DMS 273 (cell line): ENCODE measurements around the gene CYP1A1.

Experiments used
- DNase-seq: peaks from one replicate; lab custom pipeline; 2025; ENCODE audit not compliant: unreplicated experiment; lab: John Stamatoyannopoulos, UW

CYP1A1 gene

GRCh38 chr15:74695597-74696397, 29.5 kb downstream of the CYP1A1 start, which contains the start of gene EDC3:
TSS of gene EDC3 (minus strand) at chr15:74696024. CDS start at chr15:74675124, 20,900 bp downstream.
- peak; percentile 92 for DNase-seq

DNA sequence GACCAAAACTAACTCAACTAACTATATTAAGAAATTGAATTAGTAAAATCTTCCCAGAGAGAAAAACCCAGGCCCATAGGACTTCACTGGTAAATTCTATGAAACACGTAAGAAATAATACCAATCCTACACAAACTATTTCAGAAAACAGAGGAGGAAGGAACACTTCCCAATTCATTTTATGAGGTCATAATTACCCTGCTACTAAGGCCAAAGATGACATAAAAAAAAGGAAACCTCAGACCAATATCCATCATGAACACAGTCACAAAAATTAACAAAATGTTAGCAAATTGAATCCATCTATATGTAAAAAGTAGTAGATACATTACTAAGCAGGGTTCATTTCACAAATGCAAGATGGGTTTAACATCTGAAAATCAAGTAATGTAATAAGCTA, 33.0 kb downstream of the CYP1A1 start:
- DNase-seq = no peak

GRCh38 chr15:74683758-74684157, 41.6 kb downstream of the CYP1A1 start:
- DNase-seq = no peak

DNA sequence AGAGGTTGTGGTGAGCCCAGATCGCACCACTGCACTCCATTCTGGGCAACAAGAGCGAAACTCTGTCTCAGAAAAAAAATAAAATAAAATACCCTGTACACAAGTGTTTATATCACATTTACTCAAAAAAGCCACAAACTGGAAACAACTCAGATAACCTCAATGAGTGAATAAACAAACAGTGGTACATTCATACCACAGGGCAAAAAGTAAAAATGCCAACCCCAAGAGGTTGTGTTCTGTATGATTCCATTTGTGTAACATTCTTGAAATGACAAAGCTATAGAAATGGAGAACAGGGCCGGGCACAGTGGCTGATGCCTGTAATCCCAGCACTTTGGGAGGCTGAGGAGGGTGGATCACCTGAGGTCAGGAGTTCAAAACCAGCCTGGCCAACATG, 42.4 kb downstream of the CYP1A1 start:
- DNase-seq = no peak

DNA sequence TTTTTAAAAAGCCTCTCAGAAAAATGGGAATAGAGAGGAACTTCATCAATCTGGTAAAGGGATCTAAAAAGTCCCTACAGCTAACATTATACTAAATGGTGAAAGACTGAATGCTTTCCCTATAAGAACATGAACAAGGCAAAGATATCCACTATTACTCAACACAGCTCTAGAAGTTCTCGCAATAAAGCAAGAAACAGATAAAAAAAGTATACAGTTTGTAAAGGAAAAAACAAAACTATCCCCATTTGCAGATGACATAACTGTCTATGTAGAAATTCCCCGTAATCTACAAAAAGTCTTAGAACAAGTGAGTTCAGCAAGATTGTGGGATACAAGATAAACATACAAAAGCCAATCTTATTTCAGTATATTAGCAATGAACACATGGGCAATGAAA, 44.9 kb downstream of the CYP1A1 start:
- DNase-seq = no peak

- DNase-seq = no peak
Measured at GRCh38 chr15:74676801-74677200, 48.5 kb downstream of the CYP1A1 start.

- no peak for DNase-seq
Measured at GRCh38 chr15:74674161-74674560, 51.2 kb downstream of the CYP1A1 start.

DNA sequence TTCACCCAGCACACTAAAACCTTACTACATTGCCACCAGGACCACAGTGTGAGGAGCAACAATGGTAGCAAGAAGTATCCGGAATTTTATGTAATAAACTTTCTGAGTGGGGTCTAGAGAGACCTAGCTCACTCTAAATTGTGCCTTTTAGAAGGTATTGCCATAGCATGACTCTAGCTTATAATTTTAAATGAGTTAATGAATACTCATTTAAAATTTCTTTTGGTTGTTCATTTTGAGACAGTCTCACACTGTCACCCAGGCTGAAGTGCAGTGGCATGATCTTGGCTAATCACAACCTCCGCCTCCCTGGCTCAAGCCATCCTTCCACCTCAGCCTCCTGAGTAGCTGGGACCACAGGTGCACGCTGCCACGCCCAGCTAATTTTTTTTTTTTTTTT, 55.7 kb downstream of the CYP1A1 start:
- no peak for DNase-seq
